Heart left ventricle (tissue), 16 donors: ENCODE measurements around the gene ENDOU. TPM values are rescaled to one million over a fixed set of nuclear protein-coding genes. Genes with fewer than 3 reads are reported as not detected.

Source experiments
- ATAC-seq, 4 donors: fragments of 200-7000 bp; cut with Tn5 transposase; one replicate each; pipeline ENCODE4 v1.9.1; 2020 to 2022; ENCODE audit warnings: moderate library complexity in 4 of 4, mild to moderate bottlenecking in 3 of 4, moderate number of reproducible peaks in 1 of 4
- DNase-seq, 5 donors: peaks; one replicate each; pipeline ENCODE4 v3.0.0-alpha.2; 2020
- H3K27ac ChIP-seq, 12 donors: fragments of 200-600 bp; sonication (generic) in 4 of 12; one replicate each; pipeline versions ENCODE4 v1.5.0 to v1.8.0; 2016 to 2022; ENCODE audit warnings: mild to moderate bottlenecking in 2 of 12
- H3K27me3 ChIP-seq, 9 donors: fragments of 200-600 bp; sonication (generic) in 2 of 9; one replicate each; pipeline versions ENCODE4 v1.5.1 to v1.8.0; 2016 to 2022; ENCODE audit warnings: mild to moderate bottlenecking in 3 of 9
- H3K36me3 ChIP-seq, 9 donors: fragments of 200-600 bp; sonication (generic) in 2 of 9; one replicate each; pipeline versions ENCODE4 v1.5.0 to v1.8.0; 2018 to 2022; ENCODE audit warnings: mild to moderate bottlenecking in 2 of 9
- H3K4me1 ChIP-seq, 12 donors: fragments of 200-600 bp; sonication (generic) in 4 of 12; one replicate each; pipeline versions ENCODE4 v1.5.0 to v1.8.0; 2016 to 2022; ENCODE audit warnings: mild to moderate bottlenecking in 3 of 12
- H3K4me3 ChIP-seq, 12 donors: fragments of 200-600 bp; sonication (generic) in 4 of 12; one replicate each; pipeline versions ENCODE4 v1.5.0 to v1.8.0; 2017 to 2022; ENCODE audit warnings: mild to moderate bottlenecking in 9 of 12, moderate library complexity in 4 of 12
- H3K9me3 ChIP-seq, 12 donors: fragments of 200-600 bp; sonication (generic) in 4 of 12; one replicate each; pipeline versions ENCODE4 v1.5.0 to v1.8.0; 2016 to 2022; ENCODE audit warnings: mild to moderate bottlenecking in 1 of 12
- CTCF ChIP-seq, 12 donors: fragments of 200-600 bp; sonication (generic) in 4 of 12; IDR thresholded peaks; one replicate each; pipeline versions ENCODE4 v1.5.0 to v1.8.0; 2018 to 2022; ENCODE audit warnings: antibody characterized with exemption in 12 of 12, mild to moderate bottlenecking in 5 of 12
- POLR2A ChIP-seq, 2 donors: fragments of 450-650 bp; IDR thresholded peaks; one replicate each; pipeline ENCODE4 v1.6.1; 2017; ENCODE audit warnings: antibody characterized with exemption in 2 of 2, mild to moderate bottlenecking in 2 of 2, moderate library complexity in 2 of 2
- WGBS, 4 donors: extraction: QIAGEN DNeasy Blood & Tissue Kit in 2 of 4; methylation state at CpG; one replicate each; pipeline versions ENCODE4 v1.1.5 to v1.1.7; 2013 to 2018; 5-methylcytosine and 5-hydroxymethylcytosine counted together
- intact Hi-C, 10 donors: fragments of 100-400 bp; cut with DNase I; formaldehyde crosslinking; loops; one replicate each; pipeline versions ENCODE4 v1.11.1 to v1.14.2; 2022
- polyA plus RNA-seq, 2 donors: library from polyadenylated mRNA; stranded (reverse); fragments of 200-250 nt; gene quantifications; one replicate each; pipeline ENCODE4 v1.2.3, GENCODE V29; 2013
- total RNA-seq, 9 donors: library from RNA; depleted of rRNA in 2 of 9; stranded (reverse); fragments of >200 nt in 2 of 9; fragmentation: NEBNext Ultra II Directional in 3 of 9; extraction: Animal tissue kit (Norgen Biotek cat#: 25700) in 3 of 9; gene quantifications; one replicate each; pipeline versions ENCODE4 v1.1.0 to v1.2.4, GENCODE V29; 2016 to 2023
- donor health status: ischemic (EF 13 %, LVEDD 7.1; RV severe dilation, severe dysfunction).
- donor health status: healthy with polysubstance abuse.
- donor health status: DM: no; HTN: yes; CAD: no.
- donor health status: DM: no; HTN: no; CAD: no.
- donor health status: ischemic (EF 25% LVEDD 6.9; RV normal size, moderate dysfunction).
- donor health status: ischemic (EF 25% LVEDD 5.7; RV mildly dilated, moderate dysfunction).
- donor health status: healthy.
- donor health status: DM: yes; HTN: yes; CAD: no.
- donor health status: ischemic (EF 35%, LVEDD 5.7; RV mildly dilated, moderate dysfunction).
- donor health status: nonischemic (EF 11% LVEDD 7.7; RV severe dilation, severe dysfunction).
- donor health status: DM: yes; HTN: yes; CAD: no.
- donor health status: PGD.
- donor health status: ischemic (EF 29% LVEDD 5.4; RV normal size, mild dysfunction).
- donor health status: nonischemic (EF 23%, LVEDD 6.1; RV moderate dilation, normal function).

Gene ENDOU
- total and polyA plus RNA-seq, 11 donors: 0.08 to 2.5 (median 0.27) TPM; not detected in 4

GRCh38 chr12:47744778-47745436 lies 19.6 kb upstream of the ENDOU start:
- H3K27ac ChIP-seq: no peak overlapping the region
- ATAC-seq (no peak), DNase-seq (peak in 2 of 5 donors; percentile 9 to 31)
- H3K36me3 ChIP-seq: peaks cover 0 to 39% (median 12%) of the 10 kb centered on the region in 9 donors
- H3K4me3 ChIP-seq: no peak overlapping the region
- intact Hi-C loops: no loop called here
- H3K9me3 ChIP-seq: no peaks in the 10 kb centered on the region
- TF ChIP-seq CTCF (IDR thresholded peaks at IDR 0.05) (no peak), POLR2A (IDR thresholded peaks at IDR 0.05) (no peak)
- 77 to 85% (median 79%) methylated on average over 8 of the region's 8 CpGs for WGBS, 4 donors
- no peaks in the 10 kb centered on the region for H3K27me3 ChIP-seq
- H3K4me1 ChIP-seq: peaks cover 4 to 43% (median 23%) of the 10 kb centered on the region in 12 donors

- H3K27me3 ChIP-seq: no peaks in the 10 kb centered on the region
- peak in 1 of 5 donors; percentile 43 for DNase-seq
- H3K9me3 ChIP-seq: no peaks in the 10 kb centered on the region
- peak in 8 of 12 donors; percentile 15 to 36 (median 30) for TF ChIP-seq CTCF (IDR thresholded peaks at IDR 0.05)
- no peak for TF ChIP-seq POLR2A (IDR thresholded peaks at IDR 0.05)
- H3K4me3 ChIP-seq: no peak overlapping the region
- ATAC-seq: no peak
- peaks cover 0 to 34% (median 7%) of the 10 kb centered on the region in 9 donors for H3K36me3 ChIP-seq
- H3K4me1 ChIP-seq: peaks cover 4 to 51% (median 29%) of the 10 kb centered on the region in 12 donors
- no peak overlapping the region for H3K27ac ChIP-seq
- WGBS, 4 donors: 74 to 79% (median 77%) methylated on average over 10 of the region's 10 CpGs
- intact Hi-C loops: no loop called here
Observed at GRCh38 chr12:47744005-47744651, 18.8 kb upstream of the ENDOU start.

- Histone ChIP-seq H3K4me3 (no peak overlapping the region), H3K27me3 (no peaks in the 10 kb centered on the region), H3K9me3 (no peaks in the 10 kb centered on the region), H3K36me3 (peaks cover 0 to 26% (median 7%) of the 10 kb centered on the region in 9 donors), H3K4me1 (peaks cover 6 to 58% (median 30%) of the 10 kb centered on the region in 12 donors), H3K27ac (no peak overlapping the region)
- DNase-seq (peak in 1 of 5 donors; percentile 54), ATAC-seq (no peak)
- intact Hi-C loops: no loop called here
- 88 to 94% (median 91%) methylated on average over 6 to 9 of the region's 9 CpGs for WGBS, 4 donors
- no peak for TF ChIP-seq POLR2A (IDR thresholded peaks at IDR 0.05)
- no peak for TF ChIP-seq CTCF (IDR thresholded peaks at IDR 0.05)
Observed at GRCh38 chr12:47743311-47743860, 18.1 kb upstream of the ENDOU start.

- H3K27ac ChIP-seq: peak overlapping the region in 1 of 12 donors; percentile 14
Observed at GRCh38 chr12:47742253-47742825, 17.0 kb upstream of the ENDOU start.

More at GRCh38 chr12:47742253-47742825, 17.0 kb upstream of the ENDOU start:
- peaks cover 0 to 16% (median 3%) of the 10 kb centered on the region in 9 donors for H3K36me3 ChIP-seq
- H3K4me1 ChIP-seq: peaks cover 16 to 69% (median 40%) of the 10 kb centered on the region in 12 donors
- peak in 2 of 5 donors; percentile 51 to 81 for DNase-seq
- no peaks in the 10 kb centered on the region for H3K27me3 ChIP-seq
- ATAC-seq: no peak
- intact Hi-C loops: no loop called here
- no peak overlapping the region for H3K4me3 ChIP-seq
- H3K9me3 ChIP-seq: no peaks in the 10 kb centered on the region
- TF ChIP-seq CTCF (IDR thresholded peaks at IDR 0.05) (peak; percentile 84 to 97 (median 90)), POLR2A (IDR thresholded peaks at IDR 0.05) (no peak)
- 79 to 84% (median 82%) methylated on average over 7 of the region's 7 CpGs for WGBS, 4 donors
